Measurements from ENCODE around the gene HPSE2.

- TF ChIP-seq CSDC2 (CRISPR knock-in tag; IDR thresholded peaks at IDR 0.05) = no peak
- TF ChIP-seq, protein P1, sequence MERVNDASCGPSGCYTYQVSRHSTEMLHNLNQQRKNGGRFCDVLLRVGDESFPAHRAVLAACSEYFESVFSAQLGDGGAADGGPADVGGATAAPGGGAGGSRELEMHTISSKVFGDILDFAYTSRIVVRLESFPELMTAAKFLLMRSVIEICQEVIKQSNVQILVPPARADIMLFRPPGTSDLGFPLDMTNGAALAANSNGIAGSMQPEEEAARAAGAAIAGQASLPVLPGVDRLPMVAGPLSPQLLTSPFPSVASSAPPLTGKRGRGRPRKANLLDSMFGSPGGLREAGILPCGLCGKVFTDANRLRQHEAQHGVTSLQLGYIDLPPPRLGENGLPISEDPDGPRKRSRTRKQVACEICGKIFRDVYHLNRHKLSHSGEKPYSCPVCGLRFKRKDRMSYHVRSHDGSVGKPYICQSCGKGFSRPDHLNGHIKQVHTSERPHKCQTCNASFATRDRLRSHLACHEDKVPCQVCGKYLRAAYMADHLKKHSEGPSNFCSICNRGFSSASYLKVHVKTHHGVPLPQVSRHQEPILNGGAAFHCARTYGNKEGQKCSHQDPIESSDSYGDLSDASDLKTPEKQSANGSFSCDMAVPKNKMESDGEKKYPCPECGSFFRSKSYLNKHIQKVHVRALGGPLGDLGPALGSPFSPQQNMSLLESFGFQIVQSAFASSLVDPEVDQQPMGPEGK (CRISPR knock-in tag; IDR thresholded peaks at IDR 0.05; ENCODE audit: borderline replicate concordance) = no peak
- TF ChIP-seq TOX (CRISPR knock-in tag; IDR thresholded peaks at IDR 0.05; ENCODE audit: borderline replicate concordance) = no peak
- no peak for TF ChIP-seq ZFP3 (CRISPR knock-in tag; IDR thresholded peaks at IDR 0.05)
- no peak for TF ChIP-seq ZNF8 (CRISPR knock-in tag; IDR thresholded peaks at IDR 0.05)
- TF ChIP-seq BACH2 (CRISPR knock-in tag; IDR thresholded peaks at IDR 0.05; ENCODE audit: borderline replicate concordance) = no peak
- TF ChIP-seq RARB (CRISPR knock-in tag; IDR thresholded peaks at IDR 0.05) = no peak
- TF ChIP-seq ZFP30 (CRISPR knock-in tag; IDR thresholded peaks at IDR 0.05) = no peak
- no peak for TF ChIP-seq SNAI2 (CRISPR knock-in tag; IDR thresholded peaks at IDR 0.05)
- no peak for TF ChIP-seq PPARA (CRISPR knock-in tag; IDR thresholded peaks at IDR 0.05; ENCODE audit: borderline replicate concordance)
- no peak for TF ChIP-seq ZNF70 (CRISPR knock-in tag; IDR thresholded peaks at IDR 0.05)
- TF ChIP-seq ISL1 (CRISPR knock-in tag; IDR thresholded peaks at IDR 0.05) = no peak
Measured at GRCh38 chr10:98627711-98628110, 607.9 kb downstream of the HPSE2 start.
